HEK293 (cell line): Measurements from ENCODE around the gene NECTIN2.

Experiments used
- BCL11B ChIP-seq: fragments of 450-650 bp; formaldehyde crosslinking; IDR thresholded peaks from 2 replicates; pipeline ENCODE4 v1.5.1; 2016; ENCODE audit warnings: low read depth, missing biosample characterization, missing genetic modification characterization
- GLIS2 ChIP-seq: fragments of 450-650 bp; formaldehyde crosslinking; IDR thresholded peaks from 2 replicates; pipeline ENCODE4 v1.5.1; 2016; ENCODE audit warnings: missing biosample characterization, missing genetic modification characterization
- HOXD13 ChIP-seq: sonication (generic); formaldehyde crosslinking; IDR thresholded peaks from 2 replicates; pipeline ENCODE4 v1.8.0; 2022; ENCODE audit warnings: missing genetic modification reagents, borderline replicate concordance
- KLF9 ChIP-seq: fragments of 450-650 bp; formaldehyde crosslinking; IDR thresholded peaks from 2 replicates; pipeline ENCODE4 v1.5.1; 2016; ENCODE audit warnings: missing biosample characterization, missing genetic modification characterization, low read depth
- OVOL3 ChIP-seq: fragments of 450-650 bp; formaldehyde crosslinking; IDR thresholded peaks from 2 replicates; pipeline ENCODE4 v1.5.1; 2016; ENCODE audit warnings: missing biosample characterization, missing genetic modification characterization
- TCF7L2 ChIP-seq: IDR thresholded peaks from 2 replicates; pipeline ENCODE4 v1.6.1; 2011; ENCODE audit warnings: low read depth, mild to moderate bottlenecking, inconsistent platforms, low read length, moderate library complexity, borderline replicate concordance
- ZBTB17 ChIP-seq: fragments of 450-650 bp; formaldehyde crosslinking; IDR thresholded peaks from 2 replicates; pipeline ENCODE4 v1.5.1; 2016; ENCODE audit warnings: missing biosample characterization, missing genetic modification characterization
- ZBTB20 ChIP-seq: fragments of 450-650 bp; formaldehyde crosslinking; IDR thresholded peaks from 2 replicates; pipeline ENCODE4 v1.5.1; 2016; ENCODE audit warnings: missing biosample characterization, missing genetic modification characterization
- ZBTB21 ChIP-seq: fragments of 450-650 bp; formaldehyde crosslinking; IDR thresholded peaks from 2 replicates; pipeline ENCODE4 v1.5.1; 2017; ENCODE audit warnings: missing biosample characterization, missing genetic modification characterization
- ZBTB44 ChIP-seq: fragments of 450-650 bp; IDR thresholded peaks from 2 replicates; pipeline ENCODE4 v1.5.1; 2018; ENCODE audit warnings: missing biosample characterization, mild to moderate bottlenecking, missing genetic modification characterization
- ZFHX2 ChIP-seq: fragments of 450-650 bp; formaldehyde crosslinking; conservative IDR thresholded peaks from 2 replicates; pipeline ENCODE4 v1.5.1; 2016; ENCODE audit warnings: missing biosample characterization, missing genetic modification characterization
- ZFP69B ChIP-seq: fragments of 450-650 bp; formaldehyde crosslinking; IDR thresholded peaks from 2 replicates; pipeline ENCODE4 v1.5.1; 2016; ENCODE audit warnings: missing biosample characterization, missing genetic modification characterization
- ZNF121 ChIP-seq: fragments of 450-650 bp; formaldehyde crosslinking; IDR thresholded peaks from 2 replicates; pipeline ENCODE4 v1.5.1; 2016; ENCODE audit warnings: missing biosample characterization, missing genetic modification characterization
- ZNF155 ChIP-seq: fragments of 450-650 bp; formaldehyde crosslinking; IDR thresholded peaks from 2 replicates; pipeline ENCODE4 v1.5.1; 2016; ENCODE audit warnings: missing biosample characterization, missing genetic modification characterization
- ZNF16 ChIP-seq: fragments of 450-650 bp; formaldehyde crosslinking; IDR thresholded peaks from 2 replicates; pipeline ENCODE4 v1.5.1; 2016; ENCODE audit warnings: low read depth, missing biosample characterization, missing genetic modification characterization
- ZNF175 ChIP-seq: fragments of 450-650 bp; formaldehyde crosslinking; IDR thresholded peaks from 2 replicates; pipeline ENCODE4 v1.5.1; 2016; ENCODE audit warnings: missing biosample characterization, missing genetic modification characterization
- ZNF2 ChIP-seq: fragments of 450-650 bp; formaldehyde crosslinking; IDR thresholded peaks from 2 replicates; pipeline ENCODE4 v1.5.1; 2016; ENCODE audit warnings: missing biosample characterization, missing genetic modification characterization
- ZNF394 ChIP-seq: fragments of 450-650 bp; formaldehyde crosslinking; IDR thresholded peaks from 2 replicates; pipeline ENCODE4 v1.5.1; 2016; ENCODE audit warnings: missing biosample characterization, missing genetic modification characterization, mild to moderate bottlenecking, moderate library complexity, borderline replicate concordance
- ZNF426 ChIP-seq: fragments of 450-650 bp; formaldehyde crosslinking; IDR thresholded peaks from 2 replicates; pipeline ENCODE4 v1.5.1; 2017; ENCODE audit warnings: missing biosample characterization, missing genetic modification characterization, mild to moderate bottlenecking, inconsistent platforms, moderate library complexity
- ZNF510 ChIP-seq: fragments of 450-650 bp; formaldehyde crosslinking; IDR thresholded peaks from 2 replicates; pipeline ENCODE4 v1.5.1; 2018; ENCODE audit warnings: mild to moderate bottlenecking, missing genetic modification characterization, missing biosample characterization; ENCODE audit not compliant: insufficient replicate concordance
- ZNF530 ChIP-seq: fragments of 450-650 bp; formaldehyde crosslinking; IDR thresholded peaks from 2 replicates; pipeline ENCODE4 v1.5.1; 2016; ENCODE audit warnings: low read depth, missing biosample characterization, missing genetic modification characterization
- ZNF555 ChIP-seq: fragments of 450-650 bp; formaldehyde crosslinking; conservative IDR thresholded peaks from 2 replicates; pipeline ENCODE4 v1.5.1; 2017; ENCODE audit warnings: missing biosample characterization, mild to moderate bottlenecking, missing genetic modification characterization, inconsistent platforms
- ZNF747 ChIP-seq: fragments of 450-650 bp; formaldehyde crosslinking; IDR thresholded peaks from 2 replicates; pipeline ENCODE4 v1.5.1; 2016; ENCODE audit warnings: missing biosample characterization, missing genetic modification characterization
- ZNF76 ChIP-seq: fragments of 450-650 bp; formaldehyde crosslinking; IDR thresholded peaks from 2 replicates; pipeline ENCODE4; 2016; ENCODE audit warnings: low read depth, missing biosample characterization, missing genetic modification characterization, borderline replicate concordance
- ZNF776 ChIP-seq: fragments of 450-650 bp; formaldehyde crosslinking; IDR thresholded peaks from 2 replicates; pipeline ENCODE4 v1.5.0; 2017; ENCODE audit warnings: missing biosample characterization, missing genetic modification characterization, borderline replicate concordance
- ZNF791 ChIP-seq: fragments of 450-650 bp; formaldehyde crosslinking; IDR thresholded peaks from 2 replicates; pipeline ENCODE4 v1.5.1; 2016; ENCODE audit warnings: missing biosample characterization, missing genetic modification characterization
- ZSCAN5A ChIP-seq: fragments of 450-650 bp; formaldehyde crosslinking; IDR thresholded peaks from 2 replicates; pipeline ENCODE4 v1.5.1; 2016; ENCODE audit warnings: missing biosample characterization, missing genetic modification characterization

NECTIN2 gene

GRCh38 chr19:44800461-44800860 is 45.6 kb upstream of the NECTIN2 start (continued):
- no peak for TF ChIP-seq ZNF747 (tag by site-specific recombination)
- TF ChIP-seq ZNF426 (tag by site-specific recombination): no peak
- 0 out of 2 replicates have a peak, but pooled peaks have one; percentile 10 for TF ChIP-seq ZBTB44 (tag by site-specific recombination)
- TF ChIP-seq HOXD13 (CRISPR knock-in tag): no peak
- no peak for TF ChIP-seq ZNF121 (tag by site-specific recombination)
- no peak for TF ChIP-seq ZNF175 (tag by site-specific recombination)
- no peak for TF ChIP-seq ZNF510
- TF ChIP-seq KLF9 (tag by site-specific recombination): 0 out of 2 replicates have a peak, but pooled peaks have one; percentile 20
- 0 out of 2 replicates have a peak, but pooled peaks have one; percentile 24 for TF ChIP-seq BCL11B (tag by site-specific recombination)
- no peak for TF ChIP-seq TCF7L2
- no peak for TF ChIP-seq ZNF530 (tag by site-specific recombination)
- TF ChIP-seq ZBTB17 (tag by site-specific recombination): no peak; the same call in 1 of the 2 replicates
- no peak for TF ChIP-seq ZNF394 (tag by site-specific recombination)
- no peak for TF ChIP-seq ZNF16 (tag by site-specific recombination)
- no peak for TF ChIP-seq ZNF155
- no peak for TF ChIP-seq ZFP69B
- TF ChIP-seq ZBTB20 (tag by site-specific recombination): no peak
- peak; percentile 73 for TF ChIP-seq ZFHX2 (tag by site-specific recombination)
- TF ChIP-seq ZSCAN5A (tag by site-specific recombination): no peak
- no peak for TF ChIP-seq ZNF776 (tag by site-specific recombination)
- TF ChIP-seq ZNF2 (tag by site-specific recombination): no peak
- no peak for TF ChIP-seq ZNF76 (tag by site-specific recombination)
- TF ChIP-seq GLIS2 (tag by site-specific recombination): no peak
- TF ChIP-seq OVOL3 (tag by site-specific recombination): no peak
- no peak for TF ChIP-seq ZBTB21 (tag by site-specific recombination)
- TF ChIP-seq ZNF555 (tag by site-specific recombination): no peak
- no peak for TF ChIP-seq ZNF791
